ENCODE results near the gene CCDC149.
"Not testable (repeated sequence)": the region's sequence is repeated elsewhere in the genome, so short reads cannot be mapped to it uniquely, and the experiment has no call there.

Gene CCDC149

DNA sequence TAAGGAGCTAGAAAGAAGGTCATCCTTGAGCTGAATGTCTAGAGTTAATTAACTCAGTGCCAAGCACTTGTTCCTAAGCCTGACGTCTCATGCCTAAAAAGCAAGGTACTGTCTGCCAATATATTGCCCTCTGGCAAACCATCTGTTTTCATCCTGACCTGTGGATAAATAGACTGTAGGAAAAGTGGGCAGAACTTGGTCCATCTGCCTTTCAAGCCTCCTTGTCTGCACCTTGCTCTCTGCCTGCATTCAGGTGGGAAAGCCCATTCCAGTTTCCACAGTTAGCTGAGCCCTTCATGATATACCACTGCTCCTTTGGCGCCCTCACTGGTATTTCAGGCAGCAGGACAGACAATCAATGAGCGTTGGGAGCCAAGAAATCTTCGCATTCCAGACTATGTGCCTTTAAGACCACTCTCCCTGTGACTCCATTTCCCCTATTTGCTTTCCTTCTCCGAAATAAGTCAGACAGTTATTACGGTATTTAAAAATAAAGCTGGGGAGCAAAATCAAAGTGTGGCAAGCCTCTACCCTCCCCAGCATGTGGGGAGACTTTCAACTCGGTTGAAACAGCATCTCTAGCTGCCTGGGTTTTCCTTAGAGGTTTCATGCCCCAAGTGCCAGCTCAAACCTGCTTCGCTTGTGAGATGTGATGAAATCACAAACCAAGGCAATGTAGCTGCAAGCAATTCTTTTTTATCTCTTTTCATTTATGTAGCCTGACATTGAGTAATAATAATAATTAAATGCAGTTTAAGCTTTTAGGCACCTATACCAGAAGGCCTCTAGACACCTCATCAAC is 2.5 kb upstream of the CCDC149 start:
- DNase-seq: no peak

DNA sequence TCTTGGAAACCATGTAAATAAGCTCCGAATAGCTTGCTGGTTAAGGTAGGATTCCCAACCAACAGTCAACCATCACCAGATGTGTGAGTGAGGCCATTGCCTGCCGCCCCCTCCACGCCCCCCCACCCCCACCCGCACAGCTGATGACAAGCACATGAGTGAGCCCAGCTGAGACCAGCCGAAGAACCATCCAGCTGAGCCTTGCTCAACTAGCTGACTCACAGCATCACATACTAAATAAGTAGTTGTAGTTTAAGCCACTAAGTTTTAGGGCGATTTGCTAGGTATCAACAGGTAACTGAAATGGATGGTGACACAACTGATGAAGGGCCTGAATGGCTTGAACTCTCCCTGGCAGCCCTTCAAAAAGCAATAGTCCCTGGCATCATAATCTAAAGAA is 1.6 kb upstream of the CCDC149 start:
- DNase-seq: no peak

DNA sequence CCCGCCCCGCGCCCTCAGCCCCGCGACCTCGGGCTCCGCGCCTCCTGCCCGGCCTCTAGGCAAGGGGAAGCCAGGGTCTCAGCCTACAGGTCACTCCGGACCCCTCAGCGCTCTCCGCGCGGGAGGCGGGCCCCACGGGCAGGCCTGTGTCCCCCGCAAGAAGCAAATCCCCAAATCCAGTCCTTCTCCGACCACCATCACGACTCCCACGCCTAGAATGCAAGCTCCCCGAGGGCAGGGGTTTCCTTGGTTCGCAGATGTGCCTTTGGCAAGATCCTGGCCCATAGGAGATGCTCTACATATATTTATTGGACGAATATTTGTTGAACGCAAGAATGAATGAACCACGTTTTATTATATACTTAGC is 260 bp upstream of the CCDC149 start:
- no peak for DNase-seq

DNA sequence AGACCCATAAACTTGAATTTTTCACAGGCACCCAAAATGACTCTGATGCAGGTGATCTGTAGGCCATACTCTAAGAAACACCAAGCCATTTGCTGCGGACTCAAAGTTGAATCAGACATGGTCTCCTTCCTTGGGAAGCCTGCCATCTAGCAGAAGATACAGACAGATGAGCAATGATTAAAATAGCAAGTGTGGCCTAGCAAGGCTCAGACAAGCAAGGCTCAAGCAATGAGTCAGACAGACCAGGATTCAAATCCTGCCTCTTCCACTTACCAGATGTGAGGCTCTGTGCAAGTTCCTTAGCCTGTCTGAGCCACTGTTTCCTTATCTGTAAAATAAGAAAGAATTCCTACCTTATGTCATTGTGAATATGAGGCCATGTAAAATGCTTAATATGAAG is 2.3 kb downstream of the CCDC149 start:
- no peak for DNase-seq

DNA sequence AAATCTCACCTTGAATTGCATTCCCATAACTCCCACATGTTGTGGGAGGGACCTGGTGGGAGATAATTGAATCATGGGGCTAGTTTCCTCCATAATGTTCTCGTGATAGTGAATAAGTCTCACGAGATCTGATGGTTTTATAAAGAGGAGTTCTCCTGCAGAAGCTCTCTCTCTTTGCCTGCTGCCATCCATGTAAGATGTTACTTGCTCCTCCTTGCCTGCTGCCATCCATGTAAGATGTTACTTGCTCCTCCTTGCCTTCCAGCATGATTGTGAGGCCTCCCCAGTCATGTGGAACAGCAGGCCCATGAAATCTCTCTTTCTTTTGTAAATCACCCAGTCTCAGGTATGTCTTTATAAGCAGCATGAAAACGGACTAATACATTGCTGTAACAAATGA is 3.2 kb downstream of the CCDC149 start:
- not testable (repeated sequence) for DNase-seq

DNA sequence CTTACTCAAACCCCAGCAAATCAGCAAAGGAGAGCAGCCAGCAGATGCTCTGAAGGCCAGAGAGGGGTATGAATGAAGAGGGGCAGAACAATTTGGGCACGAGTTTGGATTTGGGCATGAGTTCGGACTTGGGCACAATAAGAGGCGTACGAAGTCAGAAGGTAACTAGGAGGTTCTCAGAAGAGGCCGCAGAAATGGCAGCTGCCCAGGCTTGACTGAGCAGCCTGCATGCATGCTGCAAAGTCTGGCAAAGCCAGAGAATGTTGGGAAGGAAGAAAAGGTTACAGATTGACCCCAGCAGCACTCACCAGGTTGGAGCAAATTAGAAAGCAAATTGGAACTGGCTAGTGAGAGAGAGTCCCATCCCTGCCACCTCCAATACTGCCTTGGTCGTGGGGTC is 15.2 kb downstream of the CCDC149 start:
- DNase-seq: no peak

DNA sequence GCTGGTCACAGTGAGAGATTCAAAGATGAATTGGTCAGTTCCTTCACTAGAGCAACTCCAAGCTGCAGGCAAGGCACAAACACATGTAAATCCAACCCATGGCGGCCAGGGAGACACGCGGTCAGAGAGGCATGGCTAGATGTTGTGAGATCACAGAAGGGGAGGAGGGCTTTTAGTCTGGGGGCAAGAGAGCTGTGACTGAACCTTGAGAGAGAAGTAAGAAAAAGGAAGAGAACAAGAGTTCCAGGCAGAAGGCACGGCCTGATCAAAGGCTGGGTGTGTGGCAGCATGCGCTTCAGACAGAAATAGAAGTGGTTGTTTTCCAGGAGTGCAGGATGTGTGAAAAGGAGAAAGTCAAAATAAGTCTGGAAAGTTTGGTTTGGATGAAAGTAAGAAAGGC is 15.9 kb downstream of the CCDC149 start:
- no peak for DNase-seq

DNA sequence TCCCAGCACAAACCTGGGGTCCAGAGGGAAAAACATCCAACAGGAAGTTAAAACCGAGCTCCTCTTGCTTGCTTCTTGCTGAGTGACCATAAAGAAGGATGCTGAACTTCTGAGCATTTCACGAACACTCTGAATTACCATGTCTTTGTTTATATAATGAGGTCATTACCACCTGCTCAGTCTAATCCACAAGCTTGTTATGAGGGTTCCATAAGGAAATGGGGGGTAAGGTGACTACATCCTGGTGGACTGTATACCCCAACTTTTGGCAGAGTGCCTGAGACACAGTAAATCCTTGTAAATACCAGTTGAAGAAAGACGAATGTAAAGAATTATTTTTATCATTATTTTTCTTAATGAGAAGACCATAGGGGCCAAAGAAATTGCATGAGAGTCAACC is 16.8 kb downstream of the CCDC149 start:
- no peak for DNase-seq

DNA sequence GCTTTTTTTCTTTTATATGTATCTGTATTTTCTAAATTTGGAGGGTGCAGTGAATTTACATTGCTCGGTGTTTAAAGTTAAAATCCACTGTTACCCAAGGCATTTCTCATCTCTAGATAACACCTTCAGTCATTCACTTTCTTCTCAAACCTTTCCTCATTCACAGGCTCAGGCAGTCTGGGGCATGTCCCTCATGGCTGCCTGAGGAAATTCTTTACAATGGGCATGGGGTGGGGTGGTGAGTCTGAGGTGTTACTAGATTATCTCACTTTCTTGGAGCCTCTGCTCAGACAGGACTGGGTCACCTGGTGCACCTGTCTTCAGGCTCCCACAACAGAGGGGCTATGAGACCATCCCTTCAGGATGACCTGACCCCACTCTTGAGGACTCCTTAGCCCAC is 17.4 kb downstream of the CCDC149 start:
- no peak for DNase-seq

DNA sequence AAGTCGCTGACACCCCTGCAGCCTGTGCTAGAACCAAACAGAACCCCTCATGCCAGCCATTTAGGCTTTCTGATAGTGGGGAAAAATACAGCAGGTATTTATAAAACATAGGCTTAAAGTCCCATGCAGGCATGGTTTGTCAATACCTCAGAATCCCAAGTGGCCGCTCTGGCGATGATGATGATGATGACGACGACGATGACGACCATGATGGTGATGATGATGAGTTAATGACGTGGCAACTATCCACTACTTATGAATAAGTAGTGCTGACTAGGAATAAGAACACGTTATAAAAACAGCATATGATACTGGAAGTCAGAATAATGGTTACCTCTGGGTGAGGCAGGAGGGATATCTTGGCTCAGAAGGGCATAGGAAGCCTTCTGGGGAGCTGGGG is 18.0 kb downstream of the CCDC149 start:
- no peak for DNase-seq

DNA sequence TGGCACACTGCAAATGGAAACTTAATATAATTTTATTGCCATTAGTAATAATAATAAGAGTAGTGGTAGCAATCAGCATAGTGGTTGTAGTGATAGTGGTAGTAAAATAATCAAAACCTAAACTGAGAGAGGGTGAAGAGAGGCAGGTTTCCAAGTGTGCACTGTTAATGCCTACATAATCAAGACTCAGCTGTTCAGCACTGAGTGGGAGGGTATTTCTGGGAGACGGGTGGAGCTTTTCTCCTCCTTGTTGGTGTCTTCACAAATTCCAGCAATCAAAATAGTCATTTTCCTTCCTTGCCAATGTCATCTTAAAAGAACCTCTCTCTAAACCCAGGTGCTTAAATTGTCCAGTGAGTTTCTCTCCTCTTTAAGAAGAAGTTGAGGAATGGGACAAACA is 18.6 kb downstream of the CCDC149 start:
- no peak for DNase-seq

DNA sequence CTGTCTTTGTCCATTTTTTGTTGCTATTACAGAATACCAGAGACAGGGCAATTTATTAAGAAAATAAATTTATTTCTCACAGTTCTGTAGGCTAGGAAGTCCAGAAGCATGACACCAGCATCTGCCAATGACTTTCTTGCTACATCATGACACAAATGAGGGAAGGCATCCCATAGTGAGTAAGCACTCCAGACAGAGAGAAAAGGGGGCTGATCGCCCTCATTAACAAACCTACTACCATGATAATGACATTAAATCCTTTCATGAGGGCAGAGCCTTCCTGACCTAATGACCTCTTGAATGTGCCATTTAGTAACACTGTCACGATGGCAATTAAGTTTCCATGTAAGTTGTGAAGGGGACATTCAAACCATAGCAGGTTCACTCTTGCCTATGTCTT is 20.1 kb downstream of the CCDC149 start:
- DNase-seq: no peak

DNA sequence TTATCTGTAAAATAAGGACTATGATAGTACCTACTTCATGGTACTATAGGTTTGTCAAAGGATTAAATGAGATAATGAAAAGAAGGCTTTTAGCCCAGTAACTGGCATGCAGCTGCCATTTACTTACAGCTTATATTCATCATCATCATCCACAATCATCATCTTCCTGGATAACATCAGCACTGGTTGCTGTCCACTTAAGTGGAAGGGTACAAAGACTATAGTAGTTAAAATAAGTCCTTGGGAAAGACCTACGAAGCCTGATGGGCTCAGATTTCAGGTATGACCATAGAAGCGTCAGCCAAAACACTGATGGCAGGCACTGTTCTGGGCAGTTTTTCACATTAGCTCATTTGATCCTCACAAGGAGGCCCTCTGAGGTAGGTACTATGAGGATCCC is 20.6 kb downstream of the CCDC149 start:
- DNase-seq: no peak

DNA sequence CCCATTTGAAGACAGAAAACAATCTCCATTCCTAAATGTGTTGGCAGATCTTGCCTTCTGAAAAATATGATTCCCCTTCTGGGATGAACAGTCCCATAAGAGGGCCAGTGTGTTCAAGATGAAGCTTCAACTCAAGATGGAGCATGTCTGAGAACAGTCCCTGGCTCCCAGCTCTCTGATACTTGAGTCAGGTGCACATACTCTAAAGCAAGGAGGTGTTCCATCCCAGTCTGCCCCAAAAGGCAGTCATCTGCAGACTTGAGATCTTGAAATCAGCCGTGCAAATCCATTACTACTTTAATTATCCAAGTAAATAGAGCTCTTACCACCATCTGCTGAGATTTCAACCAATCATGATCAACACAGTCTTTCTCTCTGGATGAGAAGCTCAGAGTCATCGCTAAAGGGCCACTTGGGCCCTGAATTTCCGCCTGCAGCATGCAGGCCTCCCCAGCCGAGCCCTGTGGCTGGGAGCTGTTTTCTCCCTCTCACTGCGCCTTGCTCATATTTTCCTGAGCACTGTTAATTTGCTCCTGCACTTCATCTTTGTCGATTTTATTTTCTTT is 22.2 kb downstream of the CCDC149 start:
- no peak for DNase-seq

DNA sequence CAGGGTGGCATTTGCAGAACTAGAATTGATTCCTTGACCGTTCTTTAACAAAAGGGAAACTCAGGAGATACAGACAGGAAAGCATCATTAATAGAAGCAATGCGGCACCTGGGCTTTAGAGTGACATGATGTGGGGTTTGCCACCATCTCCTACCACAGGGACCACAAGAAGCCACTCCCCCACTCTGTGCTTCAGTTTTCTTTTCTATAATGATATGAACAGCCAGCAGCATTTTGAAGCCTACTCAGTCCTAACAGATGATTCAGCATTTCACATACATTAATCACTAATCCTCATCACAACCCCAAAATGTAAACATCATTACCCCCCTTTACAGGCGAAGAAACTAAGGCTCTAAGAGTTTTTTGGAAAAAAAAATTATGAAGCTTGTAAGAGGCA is 22.9 kb downstream of the CCDC149 start:
- DNase-seq: no peak

DNA sequence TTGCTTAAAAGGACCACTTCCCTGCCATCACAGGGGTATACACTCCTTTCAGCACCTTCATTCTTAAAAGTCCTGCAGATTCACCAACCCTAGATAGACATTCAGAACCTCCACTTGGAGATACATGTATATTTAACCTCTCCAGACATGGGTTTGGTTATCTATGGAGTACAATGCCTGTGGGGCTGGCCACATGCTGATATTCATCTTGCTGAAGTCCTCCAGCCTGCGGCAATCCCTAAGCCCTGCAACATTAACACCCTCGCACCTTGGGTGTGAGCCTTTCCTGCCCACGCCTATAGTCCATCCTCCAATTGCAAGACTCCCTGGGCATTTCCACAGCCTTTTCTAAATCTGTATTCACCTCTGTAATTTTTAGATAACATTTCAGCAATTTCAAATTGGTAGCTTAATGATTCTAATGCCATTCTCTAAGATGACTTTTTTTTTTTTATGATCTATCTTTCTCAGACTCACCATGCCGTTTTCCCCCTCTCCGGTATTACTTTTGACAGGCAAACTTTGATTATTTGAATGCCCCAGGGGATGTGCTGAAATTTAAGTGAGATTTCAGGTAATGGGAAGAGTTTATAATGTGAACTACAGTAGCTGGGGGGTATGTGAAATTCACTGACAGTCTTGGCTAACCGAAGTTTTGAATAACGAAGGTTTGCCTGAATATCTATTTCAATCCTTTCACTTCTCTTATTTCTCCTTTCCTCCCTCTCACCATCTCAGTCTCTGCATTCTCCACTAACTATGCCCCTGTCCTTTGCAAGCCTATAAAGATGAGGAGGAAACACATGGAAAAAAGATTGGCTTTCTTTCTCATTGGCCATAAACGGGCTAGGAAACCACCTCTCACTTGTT is 24.1 kb downstream of the CCDC149 start:
- no peak for DNase-seq

DNA sequence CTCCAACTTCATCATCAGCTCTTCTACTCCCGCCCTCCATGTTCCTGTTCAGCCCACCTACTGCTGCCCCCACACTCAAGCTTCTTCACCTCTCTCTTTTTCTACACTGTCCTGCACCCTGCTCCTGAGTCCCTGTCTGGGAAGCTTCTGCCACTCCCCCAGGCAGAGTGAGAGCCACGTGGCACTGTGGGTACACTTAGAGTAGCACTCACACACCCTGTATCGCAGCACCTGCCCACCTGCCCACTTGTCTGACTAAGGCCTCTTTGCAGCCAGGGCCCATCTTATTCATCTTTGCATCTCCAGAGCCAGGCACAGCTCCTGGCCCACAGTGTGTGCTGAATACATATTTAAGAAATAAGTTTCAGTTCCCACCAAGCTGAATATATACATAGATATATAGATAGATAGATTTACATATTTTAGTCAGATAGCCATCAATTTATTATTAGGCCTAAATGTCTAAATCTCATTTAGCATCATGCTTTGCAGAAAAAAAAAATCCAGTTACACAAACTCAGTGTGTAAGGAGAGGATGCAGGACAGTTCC is 24.9 kb downstream of the CCDC149 start:
- no peak for DNase-seq

DNA sequence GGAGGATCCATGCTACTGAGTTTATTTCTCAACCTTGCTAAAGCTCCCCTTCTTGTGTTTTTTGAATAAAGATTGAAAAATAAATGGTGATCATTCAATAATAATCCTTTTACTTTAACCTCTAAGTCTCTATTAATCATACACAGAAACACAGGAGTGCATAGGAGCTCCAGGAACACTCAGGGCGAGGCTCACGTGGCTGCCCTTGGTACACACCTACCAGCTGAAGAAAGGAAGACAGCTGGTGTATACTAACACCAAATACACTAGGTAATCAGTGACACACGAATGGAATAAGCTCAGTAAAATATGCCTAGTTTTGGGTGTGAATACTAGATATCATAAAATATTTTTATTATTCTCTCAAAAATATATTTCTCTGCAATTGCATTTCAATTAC is 26.2 kb downstream of the CCDC149 start:
- no peak for DNase-seq

DNA sequence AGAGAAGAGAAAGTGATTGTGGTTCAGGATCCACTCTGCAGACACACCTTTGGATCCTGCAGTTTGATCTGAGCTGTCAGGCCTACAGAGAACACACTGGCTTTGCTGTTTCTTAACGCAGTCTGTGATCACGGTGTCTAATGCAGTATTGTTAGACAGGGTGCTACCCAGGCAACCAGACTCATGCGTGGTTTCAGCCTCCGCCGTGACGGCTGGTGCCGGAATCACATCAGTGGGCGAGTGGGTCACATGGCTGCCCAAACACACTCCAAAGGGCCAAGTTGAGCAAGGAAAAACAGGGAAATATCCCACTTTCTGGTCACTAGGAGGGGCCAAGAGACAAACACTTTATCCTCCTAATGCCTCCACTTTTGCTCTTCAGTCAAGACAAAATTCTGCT is 27.5 kb downstream of the CCDC149 start:
- DNase-seq: no peak

DNA sequence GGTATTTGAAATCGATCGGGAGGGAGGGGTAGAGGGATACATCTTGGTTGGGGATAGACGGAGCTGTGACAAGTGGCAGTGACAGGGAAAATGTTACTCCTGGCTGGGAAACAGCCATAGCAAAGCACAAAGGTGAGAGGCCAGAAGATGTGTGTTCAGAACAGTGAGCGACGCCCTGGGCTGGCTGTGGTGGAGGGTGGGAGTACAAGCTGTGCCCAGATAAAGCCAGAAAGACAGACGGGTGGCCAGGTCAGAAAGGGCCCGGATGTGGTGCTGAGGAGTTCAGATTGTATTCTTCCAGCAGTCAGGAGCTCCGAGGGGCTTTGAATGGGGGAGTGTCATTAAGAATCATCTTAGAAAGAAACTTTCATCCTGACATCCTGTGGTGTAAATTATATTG is 27.9 kb downstream of the CCDC149 start:
- no peak for DNase-seq

DNA sequence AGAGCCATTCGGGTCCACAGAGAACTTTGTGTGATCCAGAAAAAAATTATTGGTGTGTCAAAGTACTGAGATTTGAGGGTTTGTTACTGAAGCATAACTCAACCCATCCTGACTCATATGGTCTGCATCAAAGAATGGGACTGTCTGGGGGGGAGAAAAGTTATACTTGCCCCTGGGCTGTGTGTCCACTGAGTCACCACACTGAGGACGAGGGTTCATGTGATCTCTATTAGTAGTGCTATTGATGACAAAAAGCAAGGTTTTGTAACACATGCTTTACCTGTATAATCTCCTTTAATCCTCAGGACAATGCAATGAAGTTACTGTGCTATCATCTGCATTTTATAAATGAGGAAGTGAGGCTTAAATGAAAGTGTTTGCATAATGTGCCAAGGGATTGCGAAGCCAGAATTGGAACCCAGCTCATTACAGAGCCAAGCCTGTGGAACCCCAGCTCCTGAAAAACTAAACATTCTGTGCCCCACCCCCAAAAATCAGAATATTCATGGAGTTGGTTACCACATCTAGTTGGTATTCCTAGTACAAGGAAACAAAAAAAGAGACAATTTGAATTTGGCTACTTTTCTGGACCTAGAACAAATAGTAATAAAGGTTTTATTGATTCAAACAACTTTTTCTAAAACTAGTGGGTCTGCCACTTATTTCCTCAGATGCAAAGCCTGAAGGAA is 31.2 kb downstream of the CCDC149 start:
- DNase-seq: no peak

DNA sequence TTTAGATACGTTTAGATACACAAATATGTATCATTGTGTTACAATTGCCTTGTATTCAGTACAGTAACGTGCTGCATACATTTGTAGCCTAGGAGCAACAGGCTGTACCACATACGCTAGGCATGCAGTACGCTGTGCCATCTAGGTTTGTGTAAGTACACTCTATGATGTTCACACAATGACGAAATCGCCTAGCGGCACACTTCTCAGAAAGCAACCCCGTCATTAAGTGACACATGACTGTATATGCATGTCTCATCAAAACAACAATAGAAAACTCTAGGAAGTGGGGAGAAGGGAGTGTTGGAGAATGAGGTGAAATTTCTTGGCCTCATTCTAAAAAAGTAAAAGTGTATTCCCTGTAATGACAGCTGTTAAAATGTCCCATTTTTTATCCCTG is 32.7 kb downstream of the CCDC149 start:
- DNase-seq: no peak

DNA sequence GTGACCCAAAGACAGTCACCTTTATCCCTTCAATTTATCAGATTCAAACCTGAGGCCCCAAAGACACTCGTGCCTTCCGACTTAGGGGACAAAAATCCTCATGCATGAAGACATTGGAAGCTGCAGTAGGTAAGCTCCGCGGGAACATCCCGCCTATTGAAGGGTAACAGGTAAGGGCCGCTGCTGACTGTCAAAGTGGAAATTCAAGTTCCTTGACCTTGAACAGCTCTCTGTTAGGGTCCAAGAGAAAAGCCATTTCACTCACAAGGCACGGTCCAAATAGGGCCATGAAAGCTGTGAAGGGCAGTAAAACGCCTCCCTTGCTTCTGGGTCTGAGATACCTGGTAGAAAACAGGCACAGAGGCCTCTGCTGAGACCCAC is 34.2 kb downstream of the CCDC149 start:
- DNase-seq: no peak

Measured in NCI-H446 (cell line).